Myocyte (in vitro differentiated cells): Measurements from ENCODE around the gene TSPAN14. TPM values are rescaled to one million over a fixed set of nuclear protein-coding genes. Genes with fewer than 3 reads are reported as not detected.
"Not testable (repeated sequence)": the region's sequence is repeated elsewhere in the genome, so short reads cannot be mapped to it uniquely, and the experiment has no call there.

ENCODE experiments used
- DNase-seq: peaks from one replicate; pipeline ENCODE4 v3.0.0-alpha.2; 2012; ENCODE audit warnings: low read depth
- total RNA-seq: library from RNA; depleted of rRNA; stranded (reverse); fragments of >200 nt; gene quantifications from 2 replicates; pipeline ENCODE4 v1.2.3, GENCODE V29; 2014

TSPAN14 gene
- total RNA-seq, 1 donor from 2014 or later, result 54.6 TPM

DNA sequence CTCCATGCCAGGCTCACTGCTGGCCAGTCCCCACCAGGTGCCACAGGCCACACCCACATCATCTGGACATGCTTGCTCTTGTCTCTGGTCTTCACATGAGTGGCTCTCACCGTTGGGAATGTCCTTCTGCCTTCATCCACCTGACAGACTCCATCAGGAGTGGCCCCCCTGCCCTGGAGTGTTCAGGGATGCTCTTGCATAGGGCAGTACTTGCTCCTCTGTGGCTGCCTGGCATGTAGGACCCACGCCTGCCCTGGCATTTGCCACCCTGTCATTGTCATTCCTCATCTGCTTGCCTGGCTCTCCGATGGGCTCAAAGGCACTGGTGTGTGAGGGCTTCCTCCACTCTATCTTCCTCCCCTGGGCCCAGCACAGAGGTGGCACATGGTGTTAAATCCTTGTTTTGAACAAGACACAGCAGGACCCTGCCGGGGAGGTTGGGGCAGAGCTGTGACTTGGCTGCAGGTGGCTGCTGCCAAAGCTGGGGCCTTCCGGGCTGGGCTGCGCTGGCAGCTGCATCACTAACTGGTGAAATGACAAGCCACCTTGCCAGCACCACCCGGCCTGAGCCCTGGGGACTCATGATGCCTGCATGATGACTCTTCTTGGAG, 85.4 kb downstream of the TSPAN14 start:
- no peak for DNase-seq

GRCh38 chr10:80540136-80540535, 86.0 kb downstream of the TSPAN14 start:
- no peak for DNase-seq

GRCh38 chr10:80540618-80540980, 86.5 kb downstream of the TSPAN14 start:
- DNase-seq, result no peak

DNA sequence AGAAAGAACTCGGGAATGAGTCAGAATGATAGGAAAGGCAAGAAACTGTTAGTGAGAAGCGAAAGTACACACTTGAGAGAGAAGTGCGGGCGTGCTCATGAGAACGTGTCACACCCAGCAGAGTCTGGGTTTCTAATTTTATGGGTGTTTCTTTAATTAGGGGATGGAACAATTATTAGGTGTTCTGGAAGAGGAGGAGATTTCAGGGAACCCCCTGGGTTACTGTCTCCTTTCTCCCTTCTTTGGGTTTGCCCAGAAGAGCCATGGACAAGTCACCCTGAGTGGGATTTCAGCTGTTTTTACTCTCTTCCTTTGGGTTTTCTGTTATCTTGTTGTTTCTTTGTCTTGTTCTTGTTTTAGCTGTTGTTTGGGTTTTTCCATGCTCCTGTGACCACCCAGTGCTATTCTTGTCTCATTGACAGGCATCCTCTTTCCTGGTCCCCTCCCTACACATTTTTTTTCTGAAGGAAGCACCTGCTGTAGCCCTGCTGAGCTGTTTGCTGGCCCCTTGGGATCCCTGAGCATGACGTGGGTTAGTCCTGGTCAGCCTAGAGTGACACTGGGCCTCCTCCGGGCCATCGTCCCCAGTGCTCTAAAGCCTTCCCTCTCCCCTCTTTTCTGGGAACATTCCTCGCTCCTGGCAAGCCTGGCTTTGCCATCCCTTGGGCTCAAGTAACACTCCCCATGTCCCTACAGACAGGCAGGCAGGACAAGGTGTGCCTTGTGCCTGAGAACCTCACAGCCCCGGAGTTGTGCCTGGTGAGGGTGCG, 87.1 kb downstream of the TSPAN14 start:
- peak; percentile 44 for DNase-seq

DNA sequence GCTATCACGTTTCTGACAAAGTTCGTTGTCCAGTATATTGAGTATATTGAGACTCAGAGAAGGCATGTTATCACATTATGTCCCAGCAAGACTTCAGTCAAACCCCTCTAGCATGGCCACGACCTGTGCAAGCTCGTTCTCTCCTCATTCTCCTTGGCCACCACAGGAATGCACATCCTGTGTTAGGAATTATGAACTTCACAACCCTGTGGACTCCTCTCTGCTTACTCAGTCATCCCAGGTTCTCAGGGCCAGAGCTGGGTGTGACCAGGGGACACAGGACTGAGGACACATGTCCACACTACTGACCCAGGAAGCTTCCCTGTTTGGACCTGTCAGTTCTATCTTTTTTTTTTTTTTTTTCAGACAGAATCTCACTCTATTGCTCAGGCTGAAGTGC, 87.9 kb downstream of the TSPAN14 start:
- DNase-seq, result no peak

DNA sequence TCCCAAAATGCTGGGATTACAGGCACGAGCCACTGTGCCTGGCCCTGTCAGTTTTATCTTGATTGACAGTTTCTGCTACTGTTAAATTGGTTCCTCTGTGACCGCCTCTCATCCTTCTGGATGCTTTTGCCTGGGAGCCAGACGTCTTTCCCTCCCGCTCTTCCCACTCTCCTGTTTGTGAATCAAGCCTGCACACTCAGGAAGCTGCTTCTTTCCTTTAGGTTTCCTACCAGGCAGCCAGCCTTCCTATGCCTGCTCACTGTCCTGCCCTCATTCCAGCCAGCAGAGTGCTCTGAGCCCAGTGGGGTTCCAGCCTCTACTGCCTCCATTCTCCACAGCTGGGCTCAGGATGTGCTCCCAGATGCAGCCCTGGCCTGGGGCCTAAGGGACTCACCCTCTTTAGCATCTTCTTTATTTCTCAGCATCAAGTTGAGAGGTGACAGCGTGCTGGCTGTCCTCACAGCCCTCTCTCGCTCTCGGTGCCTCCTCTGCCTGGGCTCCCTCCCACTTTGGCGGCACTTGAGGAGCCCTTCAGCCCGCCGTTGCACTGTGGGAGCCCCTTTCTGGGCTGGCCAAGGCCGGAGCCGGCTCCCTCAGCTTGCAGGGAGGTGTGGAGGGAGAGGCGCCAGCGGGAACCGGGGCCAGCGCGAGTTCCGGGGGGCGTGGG, 88.7 kb downstream of the TSPAN14 start:
- DNase-seq, result no peak

GRCh38 chr10:80543319-80543672, 89.2 kb downstream of the TSPAN14 start:
- not testable (repeated sequence) for DNase-seq

DNA sequence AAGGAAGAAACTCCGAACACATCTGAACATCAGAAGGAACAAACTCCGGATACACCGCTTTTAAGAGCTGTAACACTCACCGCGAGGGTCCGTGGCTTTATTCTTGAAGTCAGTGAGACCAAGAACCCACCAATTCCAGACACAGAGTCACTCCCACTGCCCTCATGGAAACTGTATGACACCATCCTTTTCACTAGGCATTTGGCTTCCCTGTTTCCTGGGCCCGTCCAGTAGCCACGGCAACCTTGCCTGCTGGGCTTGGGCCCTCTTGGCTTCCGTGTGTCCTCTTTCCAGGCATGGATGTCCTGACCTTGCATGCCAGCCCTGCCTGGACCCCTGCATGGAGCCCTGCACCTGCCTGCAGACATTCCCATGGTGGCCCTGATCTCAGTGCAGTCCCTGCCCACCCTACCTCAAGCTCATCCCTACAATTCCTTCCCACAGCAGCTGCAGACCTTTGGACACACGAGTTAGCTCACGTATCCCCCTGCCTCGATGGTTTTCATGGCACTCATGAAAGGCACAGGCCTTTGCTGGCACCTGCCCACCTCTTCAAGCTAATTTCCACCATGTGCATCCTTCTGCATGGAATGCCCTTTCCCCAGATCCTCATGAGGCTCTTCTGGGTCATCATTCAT, 90.3 kb downstream of the TSPAN14 start:
- no peak for DNase-seq

- no peak for DNase-seq
Observed at GRCh38 chr10:80545258-80545881, 91.3 kb downstream of the TSPAN14 start.

GRCh38 chr10:80552151-80552646, 98.1 kb downstream of the TSPAN14 start:
- DNase-seq, result no peak

DNA sequence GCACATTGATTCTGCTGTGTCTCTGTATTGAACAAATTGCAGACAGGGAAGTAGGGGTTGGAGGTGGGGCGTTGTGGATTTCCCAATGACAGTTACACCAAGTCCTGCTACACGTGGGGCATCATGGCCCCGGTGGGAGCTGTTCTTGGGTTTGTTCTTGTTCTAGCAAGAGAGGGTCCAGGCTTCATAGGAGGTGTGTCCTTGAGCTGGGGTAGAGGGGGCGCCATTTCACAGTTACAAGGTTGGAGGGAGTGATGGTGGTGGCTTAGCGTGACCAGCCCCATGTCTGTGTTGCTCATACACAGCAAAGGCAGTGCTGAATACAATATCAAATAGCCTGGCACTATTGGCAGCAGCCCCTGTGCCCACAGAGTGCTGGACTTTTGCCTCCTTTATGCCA, 99.3 kb downstream of the TSPAN14 start:
- no peak for DNase-seq

- no peak for DNase-seq
Observed at GRCh38 chr10:80554050-80554449, 99.9 kb downstream of the TSPAN14 start.

DNA sequence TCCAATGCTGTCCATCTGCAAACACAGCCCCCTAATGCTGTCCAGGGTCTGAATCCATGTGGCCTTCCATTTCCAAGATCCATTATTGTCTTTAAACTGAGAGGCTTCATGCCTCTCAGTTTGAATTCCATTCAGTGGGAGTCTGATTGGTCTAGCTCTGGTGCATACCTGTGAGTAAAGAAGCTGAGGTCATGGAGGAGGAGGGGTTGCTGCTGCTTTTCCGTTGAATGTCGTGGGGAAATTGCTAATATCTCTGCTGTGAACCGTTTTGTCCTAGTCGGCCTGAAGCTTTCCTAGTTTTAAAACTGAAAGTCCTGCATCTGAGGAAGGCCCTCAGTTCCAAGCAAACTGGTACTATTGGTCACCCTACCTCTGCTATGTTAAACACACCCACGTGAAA, 101.3 kb downstream of the TSPAN14 start:
- no peak for DNase-seq

DNA sequence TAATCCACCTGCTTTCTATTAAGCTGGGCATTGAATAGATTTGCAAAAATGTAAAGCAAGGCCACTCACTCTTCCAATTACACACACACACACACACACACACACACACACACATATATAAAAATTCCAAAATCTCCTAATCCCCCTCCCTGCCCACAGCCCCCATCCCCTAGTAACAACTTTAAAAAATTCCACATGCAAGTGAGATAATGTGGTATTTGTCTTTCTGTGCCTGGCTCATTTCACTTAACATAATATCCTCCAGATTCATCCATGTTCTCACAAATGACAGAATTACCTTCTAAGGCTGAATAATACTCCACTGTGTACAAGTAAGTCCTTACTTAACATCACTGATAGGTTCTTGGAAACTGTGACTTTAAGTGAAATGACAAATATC, 107.8 kb downstream of the TSPAN14 start:
- no peak for DNase-seq

DNA sequence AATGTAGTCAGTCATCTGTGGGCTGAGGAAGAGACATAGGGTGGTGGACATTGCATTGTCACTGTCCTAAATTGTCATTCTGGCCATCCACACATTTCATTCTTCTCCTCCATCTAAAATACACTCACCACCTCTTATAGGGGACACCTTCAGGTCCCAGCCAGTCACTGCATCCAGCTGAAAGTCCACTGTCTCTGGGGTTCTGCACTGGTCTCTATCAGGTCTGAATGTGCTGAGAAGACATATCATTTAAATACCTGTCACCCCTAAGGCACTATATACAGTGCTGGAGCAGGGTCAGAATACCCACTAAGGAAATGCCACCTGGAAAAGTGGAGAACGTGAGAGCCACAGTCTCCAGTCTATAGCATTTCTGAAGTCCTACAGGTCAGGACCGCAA, 113.2 kb downstream of the TSPAN14 start:
- no peak for DNase-seq

DNA sequence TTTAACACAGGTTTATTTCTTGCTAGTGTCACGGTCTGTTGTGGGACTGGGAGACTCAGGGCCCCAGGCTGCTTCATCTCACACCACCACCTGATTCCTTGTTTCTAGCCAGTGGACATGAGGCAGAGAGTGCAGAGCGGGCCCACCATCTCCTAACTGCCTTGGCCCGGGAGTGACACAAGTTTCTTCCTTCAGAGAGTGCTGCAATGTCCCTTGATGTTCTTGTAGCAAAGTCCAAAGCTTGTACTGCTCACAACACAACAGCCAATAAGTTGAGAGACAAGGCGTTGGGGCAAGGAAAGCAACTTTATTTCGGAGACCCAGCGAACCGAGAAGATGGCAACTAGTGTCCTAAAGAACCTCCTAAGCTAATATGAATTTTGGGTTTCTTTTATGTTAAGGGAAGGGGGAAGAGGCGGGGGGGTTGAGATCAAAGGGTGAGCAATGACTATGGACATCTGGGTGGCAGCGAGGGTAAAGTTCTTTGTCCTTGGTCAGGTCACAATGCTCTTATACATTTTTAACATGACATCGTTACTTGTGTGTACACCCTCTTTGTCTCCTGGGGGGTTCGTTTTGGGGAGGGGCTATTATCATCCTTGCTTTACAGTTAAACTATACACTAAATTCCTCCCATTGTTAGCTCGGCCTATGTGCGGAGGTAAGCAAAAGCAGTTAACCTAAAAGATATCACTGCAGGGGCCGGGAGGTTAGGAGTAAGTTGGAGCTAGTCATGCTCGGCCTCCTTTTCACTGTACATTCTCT, 115.2 kb downstream of the TSPAN14 start:
- DNase-seq, result no peak

DNA sequence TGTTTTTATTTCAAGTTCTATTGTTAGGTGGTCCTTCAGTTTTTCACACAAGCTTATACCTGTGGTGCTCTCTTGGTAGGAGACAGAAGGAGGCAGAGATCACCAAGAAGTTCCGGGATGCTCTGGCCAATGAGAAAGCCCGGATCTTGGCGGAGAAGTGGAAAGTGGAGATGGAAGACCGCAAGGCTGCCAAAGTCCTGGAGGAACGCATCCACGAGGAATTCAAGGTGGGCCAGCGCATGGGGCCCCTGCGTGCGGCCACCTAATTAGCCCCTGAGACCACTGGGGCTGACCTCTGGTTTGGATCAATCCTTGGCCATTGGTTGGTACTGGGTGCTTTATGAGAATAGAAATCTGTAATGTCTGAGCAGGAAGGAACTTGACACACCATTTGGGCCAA, 117.2 kb downstream of the TSPAN14 start:
- no peak for DNase-seq

- no peak for DNase-seq
Observed at GRCh38 chr10:80579181-80579763, 125.2 kb downstream of the TSPAN14 start.

GRCh38 chr10:80579849-80580637, 125.9 kb downstream of the TSPAN14 start:
- no peak for DNase-seq
